Esophagus squamous epithelium (tissue), 5 donors: Measurements from ENCODE around the gene SLC46A2. TPM values are rescaled to one million over a fixed set of nuclear protein-coding genes. Genes with fewer than 3 reads are reported as not detected.

Source experiments
- DNase-seq: peaks from one replicate; lab custom pipeline; 2025; lab: John Stamatoyannopoulos, UW
- H3K27ac ChIP-seq, 4 donors: fragments of 200-600 bp; sonication (generic); one replicate each; pipeline ENCODE4 v1.5.1; 2016 to 2019; ENCODE audit warnings: mild to moderate bottlenecking in 1 of 4
- H3K27me3 ChIP-seq, 4 donors: fragments of 200-600 bp; sonication (generic); 1 replicate in 3 of 4; 2 replicates in 1 of 4; pipeline versions ENCODE4 v1.5.1 to v1.6.0; 2017 to 2021; ENCODE audit warnings: antibody characterized with exemption in 1 of 4
- H3K36me3 ChIP-seq, 3 donors: fragments of 200-600 bp; sonication (generic); one replicate each; pipeline ENCODE4 v1.5.1; 2016 to 2019
- H3K4me1 ChIP-seq, 3 donors: fragments of 200-600 bp; sonication (generic); one replicate each; pipeline ENCODE4 v1.5.1; 2017 to 2019
- H3K4me3 ChIP-seq, 4 donors: fragments of 200-600 bp; sonication (generic); 1 replicate in 3 of 4; 2 replicates in 1 of 4; pipeline ENCODE4 v1.5.1; 2016 to 2019; ENCODE audit warnings: mild to moderate bottlenecking in 2 of 4, moderate library complexity in 1 of 4
- H3K9me3 ChIP-seq, 3 donors: fragments of 200-600 bp; sonication (generic); one replicate each; pipeline ENCODE4 v1.5.1; 2016 to 2019
- POLR2A ChIP-seq, 4 donors: fragments of 450-650 bp; IDR thresholded peaks; one replicate each; pipeline ENCODE4 v1.6.1; 2017; ENCODE audit warnings: antibody characterized with exemption in 4 of 4, mild to moderate bottlenecking in 4 of 4, moderate library complexity in 3 of 4
- WGBS, 2 donors: methylation state at CpG; one replicate each; pipeline ENCODE4 v1.1.5; 2018; 5-methylcytosine and 5-hydroxymethylcytosine counted together
- intact Hi-C: fragments of 100-400 bp; cut with DNase I; formaldehyde crosslinking; loops from one replicate; pipeline ENCODE4 v1.15.0; 2022
- total RNA-seq, 4 donors: library from RNA; depleted of rRNA; stranded (reverse); fragments of >200 nt; gene quantifications; one replicate each; pipeline ENCODE4 v1.1.0, GENCODE V29; 2016
- TF ChIP-seq, protein P1 (sequence below), 6 experiments: fragments of 450-650 bp in 4 of 6; fragments of 200-600 bp in 2 of 6; sonication (generic) in 2 of 6; IDR thresholded peaks; one replicate each; pipeline ENCODE4 v1.5.1; 2016 to 2019; ENCODE audit warnings: antibody characterized with exemption in 6 of 6, mild to moderate bottlenecking in 4 of 6, moderate library complexity in 4 of 6
- donor health status: DM: yes; HTN: yes; CAD: no.

The SLC46A2 gene
- total RNA-seq, 4 donors from 2014 or later, result 0.09 to 1.6 (median 0.57) TPM

- intact Hi-C loops, result no loop called here
- no peak overlapping the region for H3K4me3 ChIP-seq
- H3K36me3 ChIP-seq, result peaks cover 0 to 49% (median 5%) of the 10 kb centered on the region in 3 donors
- no peak for DNase-seq
- WGBS, 2 donors, result 76 to 89% methylated on average over 8 of the region's 8 CpGs
- TF ChIP-seq, protein P1, sequence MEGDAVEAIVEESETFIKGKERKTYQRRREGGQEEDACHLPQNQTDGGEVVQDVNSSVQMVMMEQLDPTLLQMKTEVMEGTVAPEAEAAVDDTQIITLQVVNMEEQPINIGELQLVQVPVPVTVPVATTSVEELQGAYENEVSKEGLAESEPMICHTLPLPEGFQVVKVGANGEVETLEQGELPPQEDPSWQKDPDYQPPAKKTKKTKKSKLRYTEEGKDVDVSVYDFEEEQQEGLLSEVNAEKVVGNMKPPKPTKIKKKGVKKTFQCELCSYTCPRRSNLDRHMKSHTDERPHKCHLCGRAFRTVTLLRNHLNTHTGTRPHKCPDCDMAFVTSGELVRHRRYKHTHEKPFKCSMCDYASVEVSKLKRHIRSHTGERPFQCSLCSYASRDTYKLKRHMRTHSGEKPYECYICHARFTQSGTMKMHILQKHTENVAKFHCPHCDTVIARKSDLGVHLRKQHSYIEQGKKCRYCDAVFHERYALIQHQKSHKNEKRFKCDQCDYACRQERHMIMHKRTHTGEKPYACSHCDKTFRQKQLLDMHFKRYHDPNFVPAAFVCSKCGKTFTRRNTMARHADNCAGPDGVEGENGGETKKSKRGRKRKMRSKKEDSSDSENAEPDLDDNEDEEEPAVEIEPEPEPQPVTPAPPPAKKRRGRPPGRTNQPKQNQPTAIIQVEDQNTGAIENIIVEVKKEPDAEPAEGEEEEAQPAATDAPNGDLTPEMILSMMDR (IDR thresholded peaks at IDR 0.05), result no peak
- no peak for TF ChIP-seq POLR2A (IDR thresholded peaks at IDR 0.05)
- no peak overlapping the region for H3K27ac ChIP-seq
- no peaks in the 10 kb centered on the region for H3K9me3 ChIP-seq
- H3K27me3 ChIP-seq, result no peaks in the 10 kb centered on the region
- H3K4me1 ChIP-seq, result no peaks in the 10 kb centered on the region
These were observed 51.3 kb downstream of the SLC46A2 start for GRCh38 chr9:112839331-112839730.

DNA sequence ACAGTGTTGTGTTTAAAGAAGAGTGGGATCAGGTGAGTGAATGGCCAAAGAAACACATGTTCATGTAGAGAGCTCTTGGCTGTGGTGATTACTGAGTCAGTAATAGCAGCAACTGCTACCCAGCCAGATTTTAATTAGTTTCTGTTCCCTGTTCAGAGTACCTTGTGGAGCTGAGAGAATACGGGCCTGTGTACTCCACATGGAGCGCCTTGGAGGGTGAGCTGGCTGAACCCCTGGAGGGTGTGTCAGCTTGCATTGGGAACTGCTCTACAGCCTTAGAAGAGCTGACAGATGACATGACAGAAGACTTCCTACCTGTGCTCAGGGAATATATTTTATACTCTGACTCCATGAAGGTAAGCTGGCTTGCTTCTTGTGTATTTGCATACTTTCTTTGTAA is 52.3 kb downstream of the SLC46A2 start:
- Histone ChIP-seq H3K9me3 (no peaks in the 10 kb centered on the region), H3K36me3 (peaks cover 0 to 49% (median 5%) of the 10 kb centered on the region in 3 donors), H3K27ac (no peak overlapping the region), H3K4me3 (no peak overlapping the region), H3K27me3 (no peaks in the 10 kb centered on the region), H3K4me1 (no peaks in the 10 kb centered on the region)
- intact Hi-C loops, result no loop called here
- no peak for DNase-seq
- TF ChIP-seq POLR2A (IDR thresholded peaks at IDR 0.05), result no peak
- TF ChIP-seq, protein P1 (IDR thresholded peaks at IDR 0.05), result no peak
- WGBS, 2 donors, result 91 to 95% methylated on average over 2 of the region's 2 CpGs

- TF ChIP-seq, protein P1 (IDR thresholded peaks at IDR 0.05), result no peak
- no peak for TF ChIP-seq POLR2A (IDR thresholded peaks at IDR 0.05)
- H3K27ac ChIP-seq, result no peak overlapping the region
- intact Hi-C loops, result no loop called here
- no peak overlapping the region for H3K4me3 ChIP-seq
- no peaks in the 10 kb centered on the region for H3K27me3 ChIP-seq
- H3K9me3 ChIP-seq, result no peaks in the 10 kb centered on the region
- DNase-seq, result no peak
- peaks cover 0 to 48% (median 5%) of the 10 kb centered on the region in 3 donors for H3K36me3 ChIP-seq
- H3K4me1 ChIP-seq, result peaks cover 0 to 8% (median 3%) of the 10 kb centered on the region in 3 donors
- 74 to 77% methylated on average over 3 of the region's 3 CpGs for WGBS, 2 donors
These were observed 54.3 kb downstream of the SLC46A2 start for GRCh38 chr9:112836394-112836793.

DNA sequence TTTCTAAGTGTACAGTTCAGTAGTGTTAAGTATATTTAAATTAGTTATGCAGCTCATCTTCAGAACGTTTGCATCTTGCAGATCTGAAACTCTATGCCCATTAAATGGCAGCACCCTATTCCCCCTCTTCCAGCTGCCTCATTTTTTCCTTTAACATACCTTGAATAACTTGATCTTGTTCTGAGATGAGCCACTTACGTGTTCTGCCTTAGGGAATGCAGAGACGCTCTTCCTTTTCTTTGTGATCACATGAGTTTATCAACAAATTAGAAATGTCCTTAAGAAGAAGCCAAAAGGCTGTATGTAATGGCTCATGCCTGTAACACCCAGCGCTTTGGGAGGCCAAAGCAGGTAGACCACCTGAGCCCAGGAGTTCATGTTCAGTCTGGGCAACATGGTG is 57.6 kb downstream of the SLC46A2 start:
- Histone ChIP-seq H3K4me1 (peaks cover 3 to 10% (median 8%) of the 10 kb centered on the region in 3 donors), H3K27me3 (no peaks in the 10 kb centered on the region), H3K9me3 (no peaks in the 10 kb centered on the region), H3K36me3 (peaks cover 0 to 23% (median 0%) of the 10 kb centered on the region in 3 donors), H3K27ac (no peak overlapping the region), H3K4me3 (no peak overlapping the region)
- no peak for TF ChIP-seq POLR2A (IDR thresholded peaks at IDR 0.05)
- TF ChIP-seq, protein P1 (IDR thresholded peaks at IDR 0.05), result no peak
- 85 to 90% methylated on average over 4 of the region's 4 CpGs for WGBS, 2 donors
- intact Hi-C loops, result no loop called here
- no peak for DNase-seq

DNA sequence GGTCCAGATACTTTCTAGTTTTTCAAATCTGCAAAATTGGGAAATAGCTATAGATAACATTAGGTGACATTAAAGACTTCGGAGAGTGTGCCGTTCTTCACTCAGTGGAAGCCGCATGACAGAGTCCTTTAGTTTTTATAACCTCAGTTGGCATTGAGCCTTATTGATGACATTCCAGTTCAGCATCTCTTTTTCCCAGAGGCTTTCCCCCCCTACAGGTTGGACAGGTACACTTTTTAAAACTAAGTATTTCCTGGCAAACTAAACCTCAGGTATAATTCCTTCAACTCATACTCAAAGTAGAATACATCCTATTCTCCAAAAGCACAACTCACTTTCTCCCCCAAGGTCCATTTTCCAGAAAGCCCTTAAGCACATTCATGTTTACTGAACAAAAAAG is 58.7 kb downstream of the SLC46A2 start:
- 90 to 100% methylated on average over 3 of the region's 3 CpGs for WGBS, 2 donors
- H3K27ac ChIP-seq, result peak overlapping the region in 3 of 4 donors; percentile 38 to 68 (median 56)

More for the DNA sequence above, 58.7 kb downstream of the SLC46A2 start:
- Histone ChIP-seq H3K9me3 (no peaks in the 10 kb centered on the region), H3K4me1 (peaks cover 3 to 10% (median 8%) of the 10 kb centered on the region in 3 donors), H3K27me3 (no peaks in the 10 kb centered on the region), H3K4me3 (no peak overlapping the region), H3K36me3 (peaks cover 0 to 15% (median 0%) of the 10 kb centered on the region in 3 donors)
- TF ChIP-seq, protein P1 (IDR thresholded peaks at IDR 0.05), result no peak
- TF ChIP-seq POLR2A (IDR thresholded peaks at IDR 0.05), result no peak
- DNase-seq, result no peak
- intact Hi-C loops, result no loop called here
